Esophagus muscularis mucosa (tissue), 4 donors: ENCODE results near the gene PRDX5. TPM values are rescaled to one million over a fixed set of nuclear protein-coding genes. Genes with fewer than 3 reads are reported as not detected.

Experiments used
- DNase-seq: peaks from one replicate; pipeline ENCODE4 v3.0.0-alpha.2; 2017; ENCODE audit errors: extremely low spot score
- H3K27ac ChIP-seq, 4 donors: fragments of 200-600 bp; sonication (generic); replicated peaks in 1 of 4; 1 replicate in 3 of 4; 2 replicates in 1 of 4; pipeline ENCODE4 v1.5.1; 2016 to 2019; ENCODE audit warnings: mild to moderate bottlenecking in 1 of 4
- H3K27me3 ChIP-seq, 4 donors: fragments of 200-600 bp; sonication (generic); one replicate each; pipeline versions ENCODE4 v1.5.1 to v1.6.0; 2016 to 2019
- H3K36me3 ChIP-seq, 4 donors: fragments of 200-600 bp; sonication (generic); one replicate each; pipeline ENCODE4 v1.5.1; 2016 to 2019
- H3K4me1 ChIP-seq, 4 donors: fragments of 200-600 bp; sonication (generic); one replicate each; pipeline ENCODE4 v1.5.1; 2016 to 2019
- H3K4me3 ChIP-seq, 4 donors: fragments of 200-600 bp; sonication (generic); 1 replicate in 2 of 4; 2 replicates in 2 of 4; pipeline ENCODE4 v1.5.1; 2016 to 2019; ENCODE audit warnings: mild to moderate bottlenecking in 4 of 4, moderate library complexity in 1 of 4
- H3K9me3 ChIP-seq, 4 donors: fragments of 200-600 bp; sonication (generic); 1 replicate in 3 of 4; 2 replicates in 1 of 4; pipeline ENCODE4 v1.5.1; 2016 to 2019
- EP300 ChIP-seq: sonication (generic); formaldehyde crosslinking; IDR thresholded peaks from one replicate; pipeline ENCODE4 v1.6.1; 2017; ENCODE audit warnings: antibody characterized with exemption
- POLR2A ChIP-seq: fragments of 450-650 bp; IDR thresholded peaks from one replicate; pipeline ENCODE4 v1.6.1; 2017; ENCODE audit warnings: antibody characterized with exemption, moderate library complexity, mild to moderate bottlenecking, low read depth
- POLR2AphosphoS5 ChIP-seq, 2 donors: sonication (generic); formaldehyde crosslinking; IDR thresholded peaks; one replicate each; pipeline ENCODE4 v1.6.1; 2017; ENCODE audit warnings: antibody characterized with exemption in 2 of 2
- WGBS: methylation state at CpG from one replicate; pipeline ENCODE4 v1.1.5; 2018; 5-methylcytosine and 5-hydroxymethylcytosine counted together
- intact Hi-C: fragments of 100-400 bp; cut with DNase I; formaldehyde crosslinking; loops from one replicate; pipeline ENCODE4 v1.15.1; 2023
- total RNA-seq, 4 donors: library from RNA; depleted of rRNA; stranded (reverse); fragments of >200 nt; gene quantifications; one replicate each; pipeline versions ENCODE4 v1.1.0 to v1.2.1, GENCODE V29; 2016
- TF ChIP-seq, protein P1 (sequence below), 3 experiments: fragments of 200-600 bp in 2 of 3; fragments of 450-650 bp in 1 of 3; sonication (generic) in 2 of 3; IDR thresholded peaks; one replicate each; pipeline ENCODE4 v1.5.1; 2017 to 2019; ENCODE audit warnings: antibody characterized with exemption in 3 of 3, mild to moderate bottlenecking in 2 of 3, moderate library complexity in 1 of 3

Gene PRDX5
- total RNA-seq, 4 donors from 2014 or later = 144 to 178 (median 155) TPM

DNA sequence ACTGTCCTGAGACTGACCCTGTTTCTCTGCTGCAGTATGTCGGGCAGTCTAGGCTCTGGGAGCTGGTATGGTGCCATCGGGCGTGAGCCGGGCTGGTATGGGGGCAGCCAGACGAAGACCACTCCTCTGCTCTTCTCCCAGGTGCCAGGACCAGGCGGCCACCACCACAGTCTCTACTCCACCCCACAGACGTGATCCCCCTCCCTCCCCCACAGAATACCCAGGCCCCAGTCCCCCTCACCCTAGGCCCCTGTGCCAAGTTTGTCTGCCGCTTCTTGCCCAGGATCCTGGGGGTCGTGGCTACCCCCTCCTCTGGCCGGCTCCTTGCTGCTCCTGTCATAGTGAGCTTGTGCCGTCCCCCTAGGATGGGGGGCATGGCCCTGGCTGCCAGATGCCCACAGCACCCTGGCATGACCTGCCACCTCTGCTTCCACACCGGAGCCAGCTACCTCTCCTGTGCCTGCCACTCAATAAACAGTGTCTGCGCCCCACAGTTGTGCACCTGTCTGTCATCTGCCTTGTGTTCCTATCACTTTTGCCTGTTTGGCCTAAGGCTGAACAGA is 28.8 kb upstream of the PRDX5 start:
- Histone ChIP-seq H3K4me1 (peaks cover 26 to 53% (median 40%) of the 10 kb centered on the region in 4 donors), H3K27ac (no peak overlapping the region), H3K9me3 (no peaks in the 10 kb centered on the region), H3K27me3 (peaks cover 9 to 45% (median 25%) of the 10 kb centered on the region in 4 donors), H3K4me3 (no peak overlapping the region), H3K36me3 (peaks cover 0 to 16% (median 7%) of the 10 kb centered on the region in 4 donors)
- no peak for DNase-seq
- intact Hi-C loops = no loop called here
- 88% methylated on average over 12 of the region's 13 CpGs for whole genome bisulfite sequencing
- TF ChIP-seq EP300 (no peak), POLR2AphosphoS5 (IDR thresholded peaks at IDR 0.05) (no peak), POLR2A (no peak)
- TF ChIP-seq, protein P1, sequence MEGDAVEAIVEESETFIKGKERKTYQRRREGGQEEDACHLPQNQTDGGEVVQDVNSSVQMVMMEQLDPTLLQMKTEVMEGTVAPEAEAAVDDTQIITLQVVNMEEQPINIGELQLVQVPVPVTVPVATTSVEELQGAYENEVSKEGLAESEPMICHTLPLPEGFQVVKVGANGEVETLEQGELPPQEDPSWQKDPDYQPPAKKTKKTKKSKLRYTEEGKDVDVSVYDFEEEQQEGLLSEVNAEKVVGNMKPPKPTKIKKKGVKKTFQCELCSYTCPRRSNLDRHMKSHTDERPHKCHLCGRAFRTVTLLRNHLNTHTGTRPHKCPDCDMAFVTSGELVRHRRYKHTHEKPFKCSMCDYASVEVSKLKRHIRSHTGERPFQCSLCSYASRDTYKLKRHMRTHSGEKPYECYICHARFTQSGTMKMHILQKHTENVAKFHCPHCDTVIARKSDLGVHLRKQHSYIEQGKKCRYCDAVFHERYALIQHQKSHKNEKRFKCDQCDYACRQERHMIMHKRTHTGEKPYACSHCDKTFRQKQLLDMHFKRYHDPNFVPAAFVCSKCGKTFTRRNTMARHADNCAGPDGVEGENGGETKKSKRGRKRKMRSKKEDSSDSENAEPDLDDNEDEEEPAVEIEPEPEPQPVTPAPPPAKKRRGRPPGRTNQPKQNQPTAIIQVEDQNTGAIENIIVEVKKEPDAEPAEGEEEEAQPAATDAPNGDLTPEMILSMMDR (IDR thresholded peaks at IDR 0.05) = no peak

GRCh38 chr11:64290352-64291261 is 27.3 kb upstream of the PRDX5 start:
- Histone ChIP-seq H3K27ac (no peak overlapping the region), H3K9me3 (no peaks in the 10 kb centered on the region), H3K36me3 (peaks cover 0 to 16% (median 7%) of the 10 kb centered on the region in 4 donors), H3K4me1 (peaks cover 25 to 50% (median 38%) of the 10 kb centered on the region in 4 donors), H3K4me3 (no peak overlapping the region), H3K27me3 (peaks cover 9 to 60% (median 27%) of the 10 kb centered on the region in 4 donors)
- intact Hi-C loops = no loop called here
- DNase-seq = no peak
- 73% methylated on average over 6 of the region's 10 CpGs for WGBS
- no peak for TF ChIP-seq POLR2AphosphoS5 (IDR thresholded peaks at IDR 0.05)
- TF ChIP-seq EP300 = no peak

GRCh38 chr11:64291262-64291751 is 26.6 kb upstream of the PRDX5 start, which contains the start of gene KCNK4:
Gene KCNK4, plus strand, starts transcription at chr11:64291302. Its CDS starts 1,717 bp downstream, at chr11:64293019.
- DNase-seq = no peak
- intact Hi-C loops = no loop called here
- Histone ChIP-seq H3K27me3 (peaks cover 9 to 67% (median 34%) of the 10 kb centered on the region in 4 donors), H3K27ac (no peak within 1 kb of the TSS), H3K4me1 (peaks cover 20 to 44% (median 32%) of the 10 kb centered on the region in 4 donors), H3K36me3 (peaks cover 0 to 16% (median 7%) of the 10 kb centered on the region in 4 donors), H3K4me3 (peak within 1 kb of the TSS; percentile 43 to 56 (median 50)), H3K9me3 (no peaks in the 10 kb centered on the region)
- no CpG with 5 or more reads among the region's 45 CpGs for WGBS
- no peak for TF ChIP-seq POLR2A
- TF ChIP-seq, protein P1 (IDR thresholded peaks at IDR 0.05) = no peak
- TF ChIP-seq POLR2AphosphoS5 (IDR thresholded peaks at IDR 0.05) = no peak
- no peak for TF ChIP-seq EP300

DNA sequence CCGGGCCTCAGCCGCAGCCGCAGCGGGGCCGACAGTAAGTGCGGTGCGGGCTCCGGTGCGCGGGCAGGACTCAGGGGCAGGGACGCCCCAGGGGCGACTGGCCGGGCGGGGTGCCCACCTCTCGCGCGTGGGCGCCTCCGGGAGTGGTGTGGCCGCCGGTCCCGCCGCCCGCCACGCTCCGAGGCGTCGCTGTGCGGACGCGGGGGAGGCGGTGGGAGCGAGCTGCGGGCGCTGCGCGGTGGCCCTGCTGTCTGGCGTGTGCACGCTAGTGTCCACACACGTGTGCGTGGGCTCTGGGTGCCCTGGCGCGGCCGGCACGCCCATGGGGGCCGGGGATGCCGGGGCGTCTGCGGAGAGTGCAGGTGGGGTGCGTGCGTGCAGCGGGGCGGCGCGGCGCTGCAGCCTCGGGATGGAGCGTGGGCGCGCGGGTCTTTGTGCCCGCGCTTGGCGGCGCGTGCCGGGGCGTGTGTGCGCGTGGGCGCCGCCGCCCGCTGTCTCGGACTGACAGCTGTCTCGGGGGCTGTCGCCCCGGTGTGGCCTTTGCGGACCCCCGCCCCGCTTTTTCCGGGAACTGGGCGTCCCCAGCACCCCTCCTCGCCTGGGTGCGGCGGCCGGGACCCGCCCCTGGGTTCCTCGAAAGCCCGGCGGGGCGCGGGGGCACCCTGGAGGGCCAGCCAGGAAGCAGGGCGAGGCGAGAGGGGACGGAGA is 26.0 kb upstream of the PRDX5 start:
- DNase-seq = no peak
- peaks cover 0 to 16% (median 7%) of the 10 kb centered on the region in 4 donors for H3K36me3 ChIP-seq
- WGBS = no CpG with 5 or more reads among the region's 96 CpGs
- no peaks in the 10 kb centered on the region for H3K9me3 ChIP-seq
- peaks cover 16 to 38% (median 26%) of the 10 kb centered on the region in 4 donors for H3K4me1 ChIP-seq
- H3K27me3 ChIP-seq = peaks cover 9 to 73% (median 40%) of the 10 kb centered on the region in 4 donors
- peak overlapping the region; percentile 43 to 56 (median 50) for H3K4me3 ChIP-seq
- no peak for TF ChIP-seq POLR2AphosphoS5 (IDR thresholded peaks at IDR 0.05)
- TF ChIP-seq EP300 = no peak
- no peak for TF ChIP-seq POLR2A
- TF ChIP-seq, protein P1 (IDR thresholded peaks at IDR 0.05) = no peak
- intact Hi-C loops = no loop called here
- H3K27ac ChIP-seq = no peak overlapping the region
